Measurements from ENCODE around the gene GDA.

GDA gene

GRCh38 chr9:72149231-72149975 is at the start of gene GDA:
Gene GDA (plus strand): TSS chr9:72149440. CDS start chr9:72149560, 120 bp downstream.
- no peak for FAIRE-seq

- FAIRE-seq: no peak
Measured at GRCh38 chr9:72102520-72102919, 46.7 kb upstream of the GDA start.

GRCh38 chr9:72113056-72113455 is 36.2 kb upstream of the GDA start:
- FAIRE-seq: no peak

GRCh38 chr9:72119853-72120252 is 29.4 kb upstream of the GDA start:
- peak; percentile 31 for FAIRE-seq

- FAIRE-seq: no peak
Measured at GRCh38 chr9:72124947-72125346, 24.3 kb upstream of the GDA start.

- peak; percentile 14 for FAIRE-seq
Measured at GRCh38 chr9:72127753-72128152, 21.5 kb upstream of the GDA start.

- FAIRE-seq: no peak
Measured at GRCh38 chr9:72128526-72128925, 20.7 kb upstream of the GDA start.

GRCh38 chr9:72129271-72130156 is 19.7 kb upstream of the GDA start:
- FAIRE-seq: no peak

GRCh38 chr9:72130321-72130720 is 18.9 kb upstream of the GDA start:
- no peak for FAIRE-seq

GRCh38 chr9:72131206-72131605 is 18.0 kb upstream of the GDA start:
- no peak for FAIRE-seq

- FAIRE-seq: no peak
Measured at GRCh38 chr9:72132052-72132451, 17.2 kb upstream of the GDA start.

- FAIRE-seq: no peak
Measured at GRCh38 chr9:72133365-72134035, 15.7 kb upstream of the GDA start.

GRCh38 chr9:72134801-72135200 is 14.4 kb upstream of the GDA start:
- no peak for FAIRE-seq

GRCh38 chr9:72137697-72138365 is 11.4 kb upstream of the GDA start:
- no peak for FAIRE-seq

GRCh38 chr9:72139226-72139625 is 10.0 kb upstream of the GDA start:
- FAIRE-seq: no peak

- no peak for FAIRE-seq
Measured at GRCh38 chr9:72140586-72140985, 8.7 kb upstream of the GDA start.

- FAIRE-seq: no peak
Measured at GRCh38 chr9:72141484-72141883, 7.8 kb upstream of the GDA start.

GRCh38 chr9:72144756-72145492 is 4.3 kb upstream of the GDA start:
- no peak for FAIRE-seq

- no peak for FAIRE-seq
Measured at GRCh38 chr9:72145733-72146505, 3.3 kb upstream of the GDA start.

- no peak for FAIRE-seq
Measured at GRCh38 chr9:72147676-72148075, 1.6 kb upstream of the GDA start.

- FAIRE-seq: no peak
Measured at GRCh38 chr9:72150127-72150526, 887 bp downstream of the GDA start.
